ENCODE measurements around the gene PPP2R5D.
"Not testable (repeated sequence)": the region's sequence is repeated elsewhere in the genome, so short reads cannot be mapped to it uniquely, and the experiment has no call there.

The PPP2R5D gene

GRCh38 chr6:43034190-43034525, 49.8 kb downstream of the PPP2R5D start:
- DNase-seq = no peak

GRCh38 chr6:43035495-43036194, 51.3 kb downstream of the PPP2R5D start:
- DNase-seq = no peak

- DNase-seq = no peak
Measured at GRCh38 chr6:43036712-43037111, 52.3 kb downstream of the PPP2R5D start.

- no peak for DNase-seq
Measured at GRCh38 chr6:43037197-43037596, 52.8 kb downstream of the PPP2R5D start.

GRCh38 chr6:43037706-43038105, 53.3 kb downstream of the PPP2R5D start:
- DNase-seq = no peak

GRCh38 chr6:43038727-43039126, 54.4 kb downstream of the PPP2R5D start:
- no peak for DNase-seq

- DNase-seq = no peak
Measured at GRCh38 chr6:43040542-43041257, 56.3 kb downstream of the PPP2R5D start.

GRCh38 chr6:43041475-43041874, 57.1 kb downstream of the PPP2R5D start:
- not testable (repeated sequence) for DNase-seq

- DNase-seq = no peak
Measured at GRCh38 chr6:43043310-43043709, 58.9 kb downstream of the PPP2R5D start.

GRCh38 chr6:43045371-43045930, 61.1 kb downstream of the PPP2R5D start:
- DNase-seq = no peak

- no peak for DNase-seq
Measured at GRCh38 chr6:43047998-43048397, 63.6 kb downstream of the PPP2R5D start.

GRCh38 chr6:43050981-43051380, 66.6 kb downstream of the PPP2R5D start:
- no peak for DNase-seq

GRCh38 chr6:43052225-43052841, 68.0 kb downstream of the PPP2R5D start:
- DNase-seq = no peak

- DNase-seq = no peak
Measured at GRCh38 chr6:43052842-43053544, 68.6 kb downstream of the PPP2R5D start.

GRCh38 chr6:43053545-43054205, 69.3 kb downstream of the PPP2R5D start, which contains the start of gene CUL7:
Gene CUL7 (minus strand): TSS chr6:43053851. CDS start chr6:43052788, 1,063 bp downstream.
- peak; percentile 93 for DNase-seq

- DNase-seq = no peak
Measured at GRCh38 chr6:43054206-43054943, 70.0 kb downstream of the PPP2R5D start.

GRCh38 chr6:43055966-43056365, 71.6 kb downstream of the PPP2R5D start:
- DNase-seq = no peak

- DNase-seq = no peak
Measured at GRCh38 chr6:43058531-43058930, 74.2 kb downstream of the PPP2R5D start.

GRCh38 chr6:43059168-43060033, 75.0 kb downstream of the PPP2R5D start, which contains the start of the genes KLC4 and MRPL2:
Gene KLC4 (plus strand): TSS chr6:43059631. CDS start chr6:43061336, 1,705 bp downstream.
Gene MRPL2 (minus strand): TSS chr6:43059434. CDS start chr6:43059381, 53 bp downstream.
- peak; percentile 98 for DNase-seq

GRCh38 chr6:43060034-43060754, 75.8 kb downstream of the PPP2R5D start:
- peak; percentile 35 for DNase-seq

All from NCI-H1105 treated with DMSO at 0.1 percent for 48 hours (cell line).